H1 (cell line): ENCODE data around the gene KLHL1. TPM values are rescaled to one million over a fixed set of nuclear protein-coding genes. Genes with fewer than 3 reads are reported as not detected.

Source experiments
- CTCF ChIA-PET: fragments of 300-600 bp; sonication (Branson Sonifier 250); formaldehyde crosslinking; loops from one replicate; lab custom pipeline; 2021; ENCODE audit not compliant: partially characterized antibody; lab: Charles Lee
- POLR2A ChIA-PET: fragments of 300-600 bp; sonication (Branson Sonifier 250); formaldehyde crosslinking; loops from one replicate; lab custom pipeline; 2021; ENCODE audit warnings: inconsistent platforms; ENCODE audit not compliant: partially characterized antibody; lab: Charles Lee
- DNase-seq, 2 experiments: peaks; one replicate each; pipeline versions ENCODE4 v3.0.0 to v3.0.0-alpha.2; 2010 to 2022; ENCODE audit warnings: low spot score in 2 of 2, low read depth in 1 of 2, mixed read lengths in 1 of 2
- FAIRE-seq: peaks from 2 replicates; lab custom pipeline; 2011; peaks lifted over from hg19 to GRCh38; lab: Jason Lieb, UNC
- H2AFZ ChIP-seq: 2 replicates; pipeline ENCODE4 v1.8.1; 2012; ENCODE audit warnings: low read length, inconsistent platforms
- H2AK5ac ChIP-seq: 2 replicates; pipeline ENCODE4 v1.6.1; 2013; ENCODE audit warnings: low read depth, low read length
- H2BK120ac ChIP-seq: replicated peaks from 2 replicates; pipeline ENCODE3; 2013; ENCODE audit warnings: low read depth, low read length, inconsistent platforms
- H2BK12ac ChIP-seq: 2 replicates; pipeline ENCODE4 v1.6.1; 2013; ENCODE audit warnings: low read depth, low read length
- H2BK15ac ChIP-seq: 2 replicates; pipeline ENCODE4 v1.6.1; 2013; ENCODE audit warnings: low read length
- H2BK20ac ChIP-seq: 2 replicates; pipeline ENCODE4 v1.6.1; 2013; ENCODE audit warnings: low read length
- H2BK5ac ChIP-seq: 2 replicates; pipeline ENCODE4 v1.6.1; 2013; ENCODE audit warnings: low read depth, low read length
- H3K14ac ChIP-seq: 2 replicates; pipeline ENCODE4 v1.6.1; 2013; ENCODE audit warnings: inconsistent platforms; ENCODE audit not compliant: insufficient read length
- H3K18ac ChIP-seq: 2 replicates; pipeline ENCODE4 v1.6.1; 2013; ENCODE audit warnings: low read length; ENCODE audit errors: extremely low read depth
- H3K23ac ChIP-seq: 2 replicates; pipeline ENCODE4 v1.6.1; 2013; ENCODE audit warnings: inconsistent platforms; ENCODE audit not compliant: insufficient read length
- H3K23me2 ChIP-seq: 2 replicates; pipeline ENCODE4 v1.6.1; 2013; ENCODE audit warnings: low read depth, low read length
- H3K27ac ChIP-seq: 2 replicates; pipeline ENCODE4 v1.6.1; 2011; ENCODE audit warnings: low read depth, low read length, inconsistent platforms
- H3K27me3 ChIP-seq, 4 experiments: replicated peaks in 1 of 4; 1 replicate in 1 of 4; 2 replicates in 3 of 4; pipeline versions ENCODE4 v1.6.1 to v1.8.1; 2011 to 2013; ENCODE audit warnings: low read length in 3 of 4, mild to moderate bottlenecking in 3 of 4, inconsistent platforms in 2 of 4, mixed read lengths in 2 of 4, moderate library complexity in 1 of 4; ENCODE audit not compliant: control insufficient read depth in 3 of 4, insufficient read depth in 3 of 4; ENCODE audit errors: extremely low read depth in 1 of 4
- H3K36me3 ChIP-seq, 4 experiments: 2 replicates each; pipeline versions ENCODE4 v1.6.1 to v1.8.1; 2011 to 2013; ENCODE audit warnings: mild to moderate bottlenecking in 4 of 4, low read length in 3 of 4, moderate library complexity in 2 of 4, control low read depth in 1 of 4, inconsistent platforms in 1 of 4; ENCODE audit not compliant: insufficient read depth in 4 of 4, control insufficient read depth in 2 of 4
- H3K4ac ChIP-seq: replicated peaks from 2 replicates; pipeline ENCODE3; 2013; ENCODE audit warnings: low read length, low read depth, mixed read lengths, inconsistent platforms; ENCODE audit not compliant: insufficient read length
- H3K4me1 ChIP-seq, 4 experiments: replicated peaks in 1 of 4; 1 replicate in 1 of 4; 2 replicates in 3 of 4; pipeline versions ENCODE4 v1.6.1 to v1.8.1; 2011 to 2013; ENCODE audit warnings: low read length in 3 of 4, inconsistent platforms in 2 of 4, mixed read lengths in 1 of 4; ENCODE audit not compliant: insufficient read depth in 4 of 4, control insufficient read depth in 3 of 4
- H3K4me2 ChIP-seq, 2 experiments: 2 replicates each; pipeline versions ENCODE4 v1.6.1 to v1.8.1; 2011 to 2013; ENCODE audit warnings: low read depth in 2 of 2, low read length in 2 of 2, control low read depth in 1 of 2, inconsistent platforms in 1 of 2, mild to moderate bottlenecking in 1 of 2; ENCODE audit not compliant: insufficient read depth in 1 of 2
- H3K4me3 ChIP-seq, 4 experiments: fragments of 200-600, 300-600 bp in 1 of 4; sonication (generic), shearing (Covaris generic), sonication (Bioruptor Twin) in 1 of 4; 2 replicates each; pipeline versions ENCODE4 v1.5.1 to v1.8.1; 2011 to 2016; ENCODE audit warnings: low read length in 4 of 4, low read depth in 3 of 4, control low read depth in 2 of 4, inconsistent platforms in 2 of 4, mild to moderate bottlenecking in 2 of 4, mixed read lengths in 1 of 4, moderate library complexity in 1 of 4; ENCODE audit not compliant: insufficient read depth in 2 of 4; ENCODE audit errors: extremely low read depth in 1 of 4
- H3K56ac ChIP-seq: replicated peaks from 2 replicates; pipeline ENCODE3; 2013; ENCODE audit warnings: low read depth, mild to moderate bottlenecking, mixed read lengths, low read length, inconsistent platforms; ENCODE audit not compliant: insufficient read length
- H3K79me1 ChIP-seq: 2 replicates; pipeline ENCODE4 v1.6.1; 2013; ENCODE audit warnings: low read depth, low read length, control low read depth
- H3K79me2 ChIP-seq, 2 experiments: 2 replicates each; pipeline versions ENCODE4 v1.6.1 to v1.8.1; 2012 to 2013; ENCODE audit warnings: low read length in 2 of 2, mild to moderate bottlenecking in 2 of 2, inconsistent platforms in 1 of 2; ENCODE audit not compliant: insufficient read depth in 2 of 2, control insufficient read depth in 1 of 2
- H3K9ac ChIP-seq, 4 experiments: replicated peaks in 1 of 4; 1 replicate in 1 of 4; 2 replicates in 3 of 4; pipeline versions ENCODE4 v1.6.1 to v1.8.1; 2011 to 2013; ENCODE audit warnings: low read depth in 3 of 4, low read length in 3 of 4, control low read depth in 2 of 4, mild to moderate bottlenecking in 2 of 4, moderate library complexity in 2 of 4, inconsistent platforms in 1 of 4; ENCODE audit errors: extremely low read depth in 1 of 4
- H3K9me3 ChIP-seq, 2 experiments: 2 replicates each; pipeline versions ENCODE4 v1.6.1 to v1.8.1; 2012 to 2013; ENCODE audit warnings: mild to moderate bottlenecking in 2 of 2, moderate library complexity in 2 of 2, control low read depth in 1 of 2, inconsistent platforms in 1 of 2, low read depth in 1 of 2, low read length in 1 of 2, mixed read lengths in 1 of 2; ENCODE audit not compliant: insufficient read depth in 2 of 2
- H4K20me1 ChIP-seq, 2 experiments: replicated peaks in 1 of 2; 2 replicates each; pipeline versions ENCODE3 to v1.8.1; 2011 to 2013; ENCODE audit warnings: inconsistent platforms in 2 of 2, low read length in 2 of 2, mild to moderate bottlenecking in 1 of 2; ENCODE audit not compliant: insufficient read depth in 2 of 2, control insufficient read depth in 1 of 2
- H4K5ac ChIP-seq: 2 replicates; pipeline ENCODE4 v1.6.1; 2013; ENCODE audit warnings: low read length, low read depth, mixed read lengths, inconsistent platforms; ENCODE audit not compliant: insufficient read length
- H4K8ac ChIP-seq: 2 replicates; pipeline ENCODE4 v1.8.0; 2013; ENCODE audit warnings: mild to moderate bottlenecking, moderate library complexity, low read length, inconsistent platforms; ENCODE audit not compliant: insufficient read depth; ENCODE audit errors: extremely low read depth
- H4K91ac ChIP-seq: replicated peaks from 2 replicates; pipeline ENCODE3; 2013; ENCODE audit warnings: low read length, mixed read lengths, inconsistent platforms; ENCODE audit not compliant: insufficient read length
- ASH2L ChIP-seq: fragments of 200-600, 300-600 bp; sonication (generic); IDR thresholded peaks from one replicate; pipeline ENCODE4 v1.7.1; 2017; ENCODE audit warnings: low read length
- CBX8 ChIP-seq: fragments of 300-800, 300-1000 bp; sonication (generic); IDR thresholded peaks from 2 replicates; pipeline ENCODE4 v1.7.1; 2016; ENCODE audit warnings: low read depth, low read length, borderline replicate concordance
- CHD2 ChIP-seq: IDR thresholded peaks from 2 replicates; pipeline ENCODE4 v1.6.1; 2012; ENCODE audit warnings: low read length, improper control_type of control experiment
- CTBP2 ChIP-seq: IDR thresholded peaks from 2 replicates; pipeline ENCODE4 v1.7.0; 2011; ENCODE audit warnings: borderline replicate concordance, mild to moderate bottlenecking, moderate library complexity, mixed read lengths, low read length; ENCODE audit not compliant: insufficient read depth, insufficient read length
- HDAC2 ChIP-seq, 2 experiments: fragments of 300-600 bp in 1 of 2; sonication (generic) in 1 of 2; IDR thresholded peaks; 2 replicates each; pipeline ENCODE4 v1.6.1; 2011 to 2012; ENCODE audit warnings: low read depth in 2 of 2, low read length in 2 of 2, mild to moderate bottlenecking in 2 of 2, moderate library complexity in 2 of 2, borderline replicate concordance in 1 of 2, inconsistent platforms in 1 of 2
- KDM1A ChIP-seq: fragments of 200-600, 300-600 bp; sonication (generic); IDR thresholded peaks from 2 replicates; pipeline ENCODE4 v1.7.1; 2016; ENCODE audit warnings: mild to moderate bottlenecking, low read length, borderline replicate concordance
- KDM4A ChIP-seq: IDR thresholded peaks from one replicate; pipeline ENCODE4 v1.7.1; 2012; ENCODE audit warnings: low read depth, mild to moderate bottlenecking, moderate library complexity, low read length, inconsistent platforms; ENCODE audit not compliant: severe bottlenecking
- KDM5A ChIP-seq: fragments of 200-600 bp; IDR thresholded peaks from 2 replicates; pipeline ENCODE4 v1.7.1; 2012; ENCODE audit warnings: mild to moderate bottlenecking, low read length, inconsistent platforms, mixed read lengths
- TBP ChIP-seq: IDR thresholded peaks from 2 replicates; pipeline ENCODE4 v1.6.1; 2011; ENCODE audit warnings: low read depth, low read length, improper control_type of control experiment
- YY1 ChIP-seq: IDR thresholded peaks from 2 replicates; pipeline ENCODE4 v1.6.1; 2011; ENCODE audit warnings: low read depth, mild to moderate bottlenecking, low read length
- WGBS, 2 experiments: shearing (Covaris generic) in 1 of 2; methylation state at CpG; one replicate each; pipeline versions ENCODE4 v1.1.6 to v1.1.7; 2013 to 2015; ENCODE audit warnings: low lambda C conversion rate in 2 of 2, mixed read lengths in 2 of 2, inconsistent platforms in 1 of 2, low coverage in 1 of 2, missing lambda C conversion rate in 1 of 2; ENCODE audit not compliant: insufficient replicate concordance in 2 of 2, insufficient coverage in 1 of 2, insufficient read length in 1 of 2; ENCODE audit errors: extremely low coverage in 1 of 2, missing lambda C conversion rate in 1 of 2; 5-methylcytosine and 5-hydroxymethylcytosine counted together
- polyA plus RNA-seq, 7 experiments: library from polyadenylated mRNA; depleted of rRNA in 3 of 7; stranded (reverse) in 5 of 7; unstranded in 2 of 7; fragments of >200 nt in 5 of 7; fragments of 200-250 nt in 2 of 7; gene quantifications; 1 replicate in 5 of 7; 2 replicates in 1 of 7; 4 replicates in 1 of 7; pipeline versions ENCODE4 v1.2.1 to v1.2.3, GENCODE V29; 2011 to 2013; ENCODE audit warnings: missing spikeins in 2 of 7, mixed read lengths in 2 of 7
- total RNA-seq: library from RNA; stranded (reverse); fragmentation: NEBNext Ultra II Directional; extraction: Animal tissue kit (Norgen Biotek cat#: 25700); gene quantifications from 2 replicates; pipeline ENCODE4 v1.2.1, GENCODE V29; 2021

The KLHL1 gene
- total and polyA plus RNA-seq, 2 of the 8 experiments (the other 6 are each of a cell fraction or from before 2014, with no cell fraction given) = not detected

- FAIRE-seq (no peak), DNase-seq (no peak)
- Histone ChIP-seq H3K9ac (no peak overlapping the region), H2BK20ac (no peak overlapping the region), H3K23ac (no peak overlapping the region), H3K4ac (no peak overlapping the region), H2BK12ac (no peak overlapping the region), H2AFZ (no peak overlapping the region), H3K9me3 (peaks cover 0 to 4% of the 10 kb centered on the region in 2 experiments; a peak in 1 of 4 replicates), H3K79me2 (no peaks in the 10 kb centered on the region), H3K23me2 (no peaks in the 10 kb centered on the region), H3K79me1 (no peaks in the 10 kb centered on the region), H2BK5ac (no peak overlapping the region), H3K27me3 (no peaks in the 10 kb centered on the region)
- WGBS, 2 experiments = 95% methylated on average over 5 of the region's 5 CpGs; no CpG with 5 or more reads in 1 of the 2 experiments
- POLR2A ChIA-PET = no interaction called here
- TF ChIP-seq TBP = no peak
- TF ChIP-seq CTBP2 = no peak
- no peak for TF ChIP-seq KDM5A
- TF ChIP-seq ASH2L = no peak
- no peak for TF ChIP-seq KDM4A
- TF ChIP-seq CHD2 = no peak
- no peak for TF ChIP-seq CBX8
- no peak for TF ChIP-seq YY1
- no peak for TF ChIP-seq KDM1A
- TF ChIP-seq HDAC2 (IDR thresholded peaks at IDR 0.05; ENCODE audit: borderline replicate concordance in 1 of 2, low read depth in 2 of 2, low read length in 2 of 2) = no peak
- TF ChIP-seq, all 59 proteins: peak for 0
- no peak overlapping the region for H3K18ac ChIP-seq
- H2BK120ac ChIP-seq = no peak overlapping the region
- no peak overlapping the region for H2AK5ac ChIP-seq
- H4K5ac ChIP-seq = no peak overlapping the region
- H4K20me1 ChIP-seq = no peaks in the 10 kb centered on the region
- H3K27ac ChIP-seq = no peak overlapping the region
- no peak overlapping the region for H2BK15ac ChIP-seq
- H3K4me1 ChIP-seq = no peaks in the 10 kb centered on the region
- no peak overlapping the region for H4K91ac ChIP-seq
- H3K4me3 ChIP-seq = no peak overlapping the region
- no peak overlapping the region for H3K4me2 ChIP-seq
- no peak overlapping the region for H3K56ac ChIP-seq
- H3K36me3 ChIP-seq = no peaks in the 10 kb centered on the region
- no peak overlapping the region for H4K8ac ChIP-seq
- CTCF ChIA-PET = no interaction called here
- H3K14ac ChIP-seq = no peak overlapping the region
These were observed 453.9 kb downstream of the KLHL1 start for GRCh38 chr13:69654392-69654791.
